ENCODE results near the gene UNK.

Gene UNK

DNA sequence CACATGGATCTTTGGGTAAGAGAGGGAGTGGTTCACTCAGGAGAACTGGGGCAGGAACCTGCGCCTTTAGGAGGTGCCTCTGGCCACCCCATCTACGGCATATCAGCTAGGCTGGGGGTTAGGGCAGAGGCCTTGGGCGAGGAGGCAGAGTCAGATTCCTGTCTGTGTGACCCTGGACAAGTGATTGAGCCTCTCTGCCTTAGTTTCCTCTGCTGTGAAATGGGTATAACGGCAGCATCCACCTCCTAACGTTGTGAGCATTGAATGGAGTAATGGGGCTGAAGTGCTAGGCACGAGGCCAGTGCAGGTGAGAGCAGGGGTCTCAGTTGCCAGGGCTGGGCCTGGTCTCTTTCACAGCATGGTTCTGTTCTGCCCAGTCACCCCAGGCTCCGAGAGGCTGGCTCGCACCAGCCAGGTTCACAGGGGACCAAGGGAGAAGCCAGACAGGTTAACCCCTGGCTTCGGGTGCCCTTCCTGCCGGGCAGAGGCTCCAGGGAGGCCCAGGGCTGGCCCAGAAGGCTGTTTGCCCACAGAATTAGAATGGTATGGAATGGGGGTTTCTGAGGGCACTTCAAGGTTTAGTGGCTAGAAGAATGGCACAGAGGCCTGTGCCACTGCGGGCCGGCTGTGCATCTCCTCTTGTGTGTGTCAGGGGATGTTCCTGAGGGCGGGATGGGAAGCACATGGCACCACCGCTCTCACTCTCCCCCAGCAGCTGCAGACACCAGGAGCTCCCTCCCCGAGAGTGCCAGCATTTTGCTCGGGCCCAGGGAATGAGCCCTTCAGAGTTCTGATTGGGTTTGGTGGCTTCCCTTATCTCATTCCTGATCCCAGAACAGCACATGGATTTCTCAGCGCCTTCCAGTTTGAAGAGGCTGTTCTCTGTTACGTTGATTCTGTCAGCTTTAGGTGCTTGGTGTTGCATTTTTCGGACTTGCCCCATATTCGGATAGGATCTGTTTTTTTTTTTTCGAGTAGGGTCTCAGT lies 35.8 kb downstream of the UNK start:
- no peak for DNase-seq (ENCODE audit: low read depth)

- DNase-seq (ENCODE audit: low read depth), result no peak
These were observed 36.9 kb downstream of the UNK start for GRCh38 chr17:75821552-75821951.

GRCh38 chr17:75822119-75822799 lies 37.7 kb downstream of the UNK start:
- no peak for DNase-seq (ENCODE audit: low read depth)

GRCh38 chr17:75822800-75823166 lies 38.2 kb downstream of the UNK start:
- no peak for DNase-seq (ENCODE audit: low read depth)

GRCh38 chr17:75823257-75824041 lies 38.8 kb downstream of the UNK start:
- DNase-seq (ENCODE audit: low read depth), result no peak

- no peak for DNase-seq (ENCODE audit: low read depth)
These were observed 39.5 kb downstream of the UNK start for GRCh38 chr17:75824050-75824552.

DNA sequence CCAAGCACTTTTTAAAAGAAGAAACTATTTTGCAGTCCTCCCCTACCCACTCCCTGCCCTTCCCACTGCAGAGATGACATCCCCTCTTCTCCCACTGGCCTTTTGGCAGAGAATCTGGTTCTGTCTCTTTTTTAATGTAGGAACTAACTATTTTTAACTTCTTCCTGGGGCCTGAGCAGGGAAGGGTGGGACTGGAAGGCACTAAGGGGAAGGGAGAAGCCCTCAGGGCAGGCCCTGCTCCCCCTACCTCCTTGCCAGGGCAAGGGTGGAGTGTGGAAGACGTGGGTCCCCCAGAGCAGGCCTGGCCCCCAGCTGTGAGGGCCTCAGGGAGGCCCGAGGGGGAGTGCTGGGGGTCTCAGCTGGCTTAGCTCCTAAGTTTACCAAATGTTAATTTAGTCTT lies 40.1 kb downstream of the UNK start:
- DNase-seq (ENCODE audit: low read depth), result no peak

- no peak for DNase-seq (ENCODE audit: low read depth)
These were observed 40.5 kb downstream of the UNK start for GRCh38 chr17:75825149-75825552.

DNA sequence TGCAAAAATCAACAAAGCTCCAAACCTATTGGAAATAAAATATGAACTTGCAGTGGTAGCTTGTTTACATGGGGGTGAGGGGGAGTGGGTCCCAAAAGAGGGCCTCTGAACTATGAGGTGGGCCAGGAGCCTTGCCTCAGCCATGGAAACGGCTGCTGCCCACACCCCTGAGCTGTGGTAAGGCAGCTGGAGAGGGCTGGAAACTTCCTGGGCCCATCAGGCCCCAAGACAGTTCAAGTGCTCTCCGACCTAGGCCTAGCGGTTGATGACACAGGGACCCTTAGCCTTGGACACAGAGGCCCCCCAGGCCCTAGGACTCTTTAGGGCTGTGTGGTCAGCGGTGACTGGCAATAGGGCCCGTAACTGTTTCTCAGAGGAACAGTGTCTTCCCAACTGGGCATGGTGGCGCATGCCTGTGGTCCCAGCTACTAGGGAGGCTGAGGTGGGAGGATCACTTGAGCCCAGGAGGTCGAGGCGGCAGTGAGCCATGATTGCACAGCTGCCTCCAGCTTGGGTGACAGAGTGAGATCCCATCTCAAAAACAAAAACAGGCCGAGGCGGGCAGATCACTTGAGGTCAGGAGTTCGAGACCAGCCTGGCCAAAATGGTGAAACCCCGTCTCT lies 41.3 kb downstream of the UNK start:
- DNase-seq (ENCODE audit: low read depth), result no peak

- no peak for DNase-seq (ENCODE audit: low read depth)
These were observed 42.1 kb downstream of the UNK start for GRCh38 chr17:75826561-75827307.

GRCh38 chr17:75827308-75828075 lies 42.9 kb downstream of the UNK start:
- peak; percentile 56 for DNase-seq (ENCODE audit: low read depth)

GRCh38 chr17:75828076-75828400 lies 43.4 kb downstream of the UNK start:
- DNase-seq (ENCODE audit: low read depth), result no peak

DNA sequence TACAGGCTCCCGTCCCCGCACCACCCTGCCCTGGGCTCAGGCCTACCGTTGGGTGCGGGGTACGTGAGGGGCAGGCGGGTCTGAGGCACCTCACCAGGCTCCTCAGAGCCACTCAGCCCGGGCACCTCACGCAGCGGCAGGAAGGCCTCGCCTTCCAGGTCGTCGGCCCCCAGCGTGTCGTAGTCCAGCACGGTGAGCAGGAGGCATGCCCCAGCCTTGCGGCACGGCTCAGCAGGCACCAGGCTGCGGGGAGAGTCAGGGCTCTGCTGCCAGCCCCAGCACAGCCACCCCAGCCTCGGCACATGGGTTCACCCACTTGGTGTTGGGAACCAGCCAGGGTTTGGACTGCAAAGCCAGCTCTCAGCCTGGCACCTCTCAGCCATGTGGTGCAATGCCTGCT lies 44.1 kb downstream of the UNK start:
- no peak for DNase-seq (ENCODE audit: low read depth)

- no peak for DNase-seq (ENCODE audit: low read depth)
These were observed 45.1 kb downstream of the UNK start for GRCh38 chr17:75829747-75830146.

DNA sequence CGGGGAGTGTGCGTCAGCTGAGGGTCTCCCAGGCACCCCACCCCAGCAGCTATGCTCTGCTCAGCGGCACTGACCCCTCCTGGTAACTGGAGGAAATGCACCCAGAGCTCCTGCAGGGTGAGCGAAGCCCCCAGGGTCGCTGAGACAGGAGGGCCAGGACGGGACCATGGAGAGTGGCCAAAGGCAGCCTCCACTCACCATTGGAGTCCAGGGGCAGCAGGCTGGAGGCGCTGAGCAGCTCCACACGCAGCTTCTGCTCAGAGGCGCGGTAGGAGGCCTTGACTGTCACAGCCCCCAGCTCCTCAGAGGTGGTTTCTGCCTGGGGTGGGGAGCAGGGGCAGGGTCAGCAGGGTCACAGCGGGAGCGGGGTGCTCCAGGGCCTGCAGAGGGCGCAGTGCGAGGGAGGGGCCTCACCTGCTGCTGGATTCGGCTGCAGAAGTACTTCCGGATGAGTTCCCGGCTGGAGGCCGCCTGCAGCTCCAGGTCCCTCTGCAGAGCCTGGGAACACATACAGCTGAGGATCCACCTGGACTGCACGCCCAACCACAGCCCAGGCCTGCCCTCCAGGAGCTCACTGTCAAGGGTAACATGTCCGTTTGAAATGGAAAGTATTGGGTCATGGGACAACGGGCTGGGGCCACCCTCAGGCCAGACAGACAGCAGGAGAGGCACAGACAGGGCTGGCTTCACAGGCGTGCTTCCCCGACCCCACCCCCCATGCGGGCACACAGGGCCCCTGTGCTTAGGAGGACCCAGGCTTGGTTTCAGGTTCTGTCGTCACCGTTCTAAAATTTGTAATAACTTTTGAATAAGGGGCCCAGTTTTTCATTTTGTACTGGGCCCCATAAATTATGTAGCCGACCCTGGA lies 45.8 kb downstream of the UNK start:
- DNase-seq (ENCODE audit: low read depth), result no peak

DNA sequence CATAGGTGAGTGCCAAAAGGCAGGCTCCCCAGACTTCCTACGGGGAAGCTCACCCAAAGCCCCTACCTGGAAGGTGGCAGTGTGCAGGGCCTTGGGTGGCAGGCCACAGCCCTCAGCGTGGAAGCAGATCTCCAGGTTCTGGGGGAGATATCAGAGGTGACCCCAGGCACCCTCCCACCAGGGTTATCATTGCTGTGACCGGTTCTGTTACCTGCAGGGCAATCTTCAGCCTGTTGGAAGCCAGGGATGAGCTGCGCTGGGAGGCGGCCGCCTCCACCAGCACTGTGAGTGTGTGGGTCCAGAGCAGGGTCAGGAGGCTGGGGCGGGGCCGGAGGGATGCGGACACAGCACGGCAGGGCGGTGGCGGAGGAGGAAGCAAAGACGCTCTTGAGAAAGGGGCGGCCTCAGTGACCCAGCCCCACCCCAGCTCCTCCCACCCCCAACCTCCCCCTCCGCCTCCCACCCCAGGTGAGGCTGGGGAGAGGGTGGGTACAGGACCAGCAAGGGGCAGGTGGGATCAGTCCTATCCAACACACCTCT lies 46.5 kb downstream of the UNK start:
- no peak for DNase-seq (ENCODE audit: low read depth)

- DNase-seq (ENCODE audit: low read depth), result peak; percentile 21
These were observed 47.6 kb downstream of the UNK start for GRCh38 chr17:75832164-75832651.

DNA sequence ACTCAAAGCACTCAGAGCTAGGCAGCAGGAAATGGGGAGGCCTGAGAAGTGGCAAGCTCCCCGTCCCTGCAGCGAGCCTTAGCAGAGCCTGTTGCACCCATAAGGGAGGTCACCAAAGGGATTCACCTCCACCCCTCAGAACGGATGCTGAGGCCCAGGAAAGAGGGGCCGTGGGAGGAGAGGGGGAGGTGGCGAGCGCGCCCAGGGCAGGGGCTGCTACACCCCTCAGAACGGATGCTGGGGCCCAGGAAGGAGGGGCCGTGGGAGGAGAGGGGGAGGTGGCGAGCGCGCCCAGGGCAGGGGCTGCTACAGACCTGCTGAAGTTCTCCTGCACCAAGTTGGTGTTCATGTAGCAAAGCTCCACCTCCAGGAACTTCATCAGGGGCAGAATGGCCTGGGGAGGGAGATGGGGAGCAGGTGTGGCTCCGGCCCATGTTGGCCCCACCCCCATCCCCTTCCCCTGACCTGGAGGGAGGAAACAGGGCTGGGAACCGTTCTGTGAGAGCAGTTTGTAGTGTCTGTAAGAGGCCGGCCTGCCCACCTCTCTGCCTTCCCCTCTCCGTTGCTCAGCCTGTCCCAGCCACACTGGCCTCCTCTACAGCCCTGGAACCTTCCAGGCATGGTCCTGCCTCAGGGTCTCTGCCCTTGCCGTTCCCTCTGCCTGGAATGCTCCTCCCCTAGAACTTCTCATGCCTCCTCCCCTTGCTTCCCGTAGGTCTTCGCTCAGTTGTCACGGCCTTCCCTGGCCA lies 48.2 kb downstream of the UNK start:
- no peak for DNase-seq (ENCODE audit: low read depth)
